ENCODE measurements around the gene COPS7A. TPM values are rescaled to one million over a fixed set of nuclear protein-coding genes. Genes with fewer than 3 reads are reported as not detected.

Gene COPS7A
- polyA plus RNA-seq, 4 donors: 30.5 to 49.3 (median 36.1) TPM

DNA sequence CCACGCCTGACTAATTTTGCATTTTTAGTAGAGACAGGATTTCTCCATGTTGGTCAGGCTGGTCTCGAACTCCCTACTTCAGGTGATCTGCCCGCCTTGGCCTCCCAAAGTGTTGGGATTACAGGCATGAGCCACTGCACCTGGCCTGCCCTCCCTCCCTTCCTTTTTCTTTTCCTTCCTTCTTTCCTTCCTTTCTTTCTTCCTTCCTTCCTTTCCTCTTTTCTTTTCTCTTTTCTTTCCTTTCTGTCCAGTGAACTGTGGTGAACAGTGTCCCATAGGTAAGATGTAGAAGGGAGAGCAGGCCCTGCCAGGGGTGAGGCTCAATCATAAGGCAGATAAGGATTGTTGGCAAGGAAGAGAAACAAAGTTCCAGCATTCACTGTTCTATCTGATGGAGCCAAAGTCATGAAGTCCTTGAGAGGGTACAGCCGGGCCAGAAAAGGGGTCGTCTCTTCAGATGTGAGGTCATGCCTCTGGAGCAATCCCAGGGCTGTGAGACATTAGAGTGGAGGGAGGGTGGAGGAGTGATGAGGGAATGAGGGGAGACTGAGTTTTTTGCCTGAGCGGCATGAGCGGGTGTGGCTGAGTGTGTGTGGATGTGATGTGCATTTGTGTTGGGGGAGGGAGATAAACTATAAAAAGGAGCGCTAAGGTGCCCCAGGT lies 33.3 kb downstream of the COPS7A start:
- Histone ChIP-seq H3K4me1 (ENCODE audit: control insufficient read depth in 3 of 3, insufficient read depth in 2 of 3, low read depth in 1 of 3, low read length in 2 of 3) (peaks cover 0 to 11% (median 6%) of the 10 kb centered on the region in 3 donors), H3K27ac (ENCODE audit: low read depth in 1 of 3, low read length in 2 of 3) (no peak overlapping the region), H3K27me3 (ENCODE audit: control insufficient read depth in 3 of 3, insufficient read depth in 3 of 3, low read length in 3 of 3) (no peaks in the 10 kb centered on the region), H3K36me3 (ENCODE audit: control insufficient read depth in 3 of 3, insufficient read depth in 2 of 3, low read depth in 1 of 3, low read length in 3 of 3) (peaks cover 0 to 1% (median 0%) of the 10 kb centered on the region in 3 donors), H3K4me3 (ENCODE audit: low read depth in 1 of 3, low read length in 3 of 3) (no peak overlapping the region), H3K9me3 (ENCODE audit: control insufficient read depth in 2 of 2, insufficient read depth in 1 of 2, low read depth in 1 of 2, low read length in 1 of 2) (no peaks in the 10 kb centered on the region)
- WGBS, 3 donors: 44 to 69% (median 61%) methylated on average over 8 of the region's 8 CpGs
- no peak for FAIRE-seq
- DNase-seq: no peak

DNA sequence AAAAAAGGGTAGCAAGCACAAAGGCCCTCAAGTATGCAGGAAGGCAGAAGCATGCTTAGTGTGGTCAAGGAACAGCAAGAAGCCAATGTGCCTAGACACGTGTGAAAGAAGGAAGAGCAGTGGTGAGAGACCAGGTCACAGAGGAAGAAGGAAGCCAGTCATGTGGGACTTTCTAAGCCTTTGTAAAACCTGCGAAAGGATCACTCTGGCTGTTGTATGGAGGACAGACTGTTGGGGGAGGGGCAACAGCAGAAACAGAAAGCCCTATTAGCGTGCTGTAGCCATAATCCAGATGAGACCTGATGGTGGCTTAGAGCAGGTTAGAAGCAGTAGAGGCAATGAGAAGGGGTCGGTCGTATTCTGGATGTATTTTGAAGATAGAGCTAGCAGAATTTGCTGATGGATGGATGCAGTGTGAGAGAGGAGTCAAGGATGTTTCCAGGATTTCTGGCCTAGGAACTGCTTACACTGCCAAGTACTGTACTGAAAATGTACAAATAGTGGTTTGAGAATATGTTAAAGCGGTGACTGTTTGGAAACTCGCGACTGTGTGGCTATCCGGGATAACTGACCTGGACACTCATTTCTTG lies 34.8 kb downstream of the COPS7A start:
- H3K4me3 ChIP-seq (ENCODE audit: low read depth in 1 of 3, low read length in 3 of 3): no peak overlapping the region
- H3K9me3 ChIP-seq (ENCODE audit: control insufficient read depth in 2 of 2, insufficient read depth in 1 of 2, low read depth in 1 of 2, low read length in 1 of 2): no peaks in the 10 kb centered on the region
- WGBS, 3 donors: 81 to 84% (median 84%) methylated on average over 9 of the region's 9 CpGs
- FAIRE-seq (no peak), DNase-seq (no peak)
- H3K4me1 ChIP-seq (ENCODE audit: control insufficient read depth in 3 of 3, insufficient read depth in 2 of 3, low read depth in 1 of 3, low read length in 2 of 3): peaks cover 0 to 15% (median 7%) of the 10 kb centered on the region in 3 donors
- no peaks in the 10 kb centered on the region for H3K27me3 ChIP-seq (ENCODE audit: control insufficient read depth in 3 of 3, insufficient read depth in 3 of 3, low read length in 3 of 3)
- H3K27ac ChIP-seq (ENCODE audit: low read depth in 1 of 3, low read length in 2 of 3): no peak overlapping the region
- no peaks in the 10 kb centered on the region for H3K36me3 ChIP-seq (ENCODE audit: control insufficient read depth in 3 of 3, insufficient read depth in 2 of 3, low read depth in 1 of 3, low read length in 3 of 3)

DNA sequence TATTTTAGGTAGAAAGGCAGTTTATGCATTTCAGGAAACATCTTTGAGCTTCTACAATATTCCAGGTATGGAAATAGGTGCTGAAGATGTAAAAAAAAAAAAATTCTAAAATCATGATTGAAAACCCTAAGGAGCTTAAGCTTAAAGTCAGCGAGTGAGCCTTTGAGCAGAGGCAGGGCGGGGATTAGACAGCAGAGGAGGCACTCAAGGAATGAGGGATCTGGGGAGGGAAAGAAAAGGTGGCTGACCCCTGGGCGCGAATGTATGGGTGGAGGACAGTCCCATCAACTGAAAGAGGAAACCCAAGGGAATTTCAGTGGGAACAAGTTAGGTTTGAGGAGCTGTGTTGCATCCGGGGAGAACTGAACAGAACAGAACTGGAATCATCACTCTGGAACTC lies 35.9 kb downstream of the COPS7A start:
- no peaks in the 10 kb centered on the region for H3K27me3 ChIP-seq (ENCODE audit: control insufficient read depth in 3 of 3, insufficient read depth in 3 of 3, low read length in 3 of 3)
- no peak overlapping the region for H3K4me3 ChIP-seq (ENCODE audit: low read depth in 1 of 3, low read length in 3 of 3)
- no peaks in the 10 kb centered on the region for H3K36me3 ChIP-seq (ENCODE audit: control insufficient read depth in 3 of 3, insufficient read depth in 2 of 3, low read depth in 1 of 3, low read length in 3 of 3)
- FAIRE-seq (no peak), DNase-seq (no peak)
- WGBS, 3 donors: 90 to 98% (median 91%) methylated on average over 5 of the region's 5 CpGs
- no peaks in the 10 kb centered on the region for H3K9me3 ChIP-seq (ENCODE audit: control insufficient read depth in 2 of 2, insufficient read depth in 1 of 2, low read depth in 1 of 2, low read length in 1 of 2)
- H3K4me1 ChIP-seq (ENCODE audit: control insufficient read depth in 3 of 3, insufficient read depth in 2 of 3, low read depth in 1 of 3, low read length in 2 of 3): peaks cover 0 to 15% (median 9%) of the 10 kb centered on the region in 3 donors
- no peak overlapping the region for H3K27ac ChIP-seq (ENCODE audit: low read depth in 1 of 3, low read length in 2 of 3)

DNA sequence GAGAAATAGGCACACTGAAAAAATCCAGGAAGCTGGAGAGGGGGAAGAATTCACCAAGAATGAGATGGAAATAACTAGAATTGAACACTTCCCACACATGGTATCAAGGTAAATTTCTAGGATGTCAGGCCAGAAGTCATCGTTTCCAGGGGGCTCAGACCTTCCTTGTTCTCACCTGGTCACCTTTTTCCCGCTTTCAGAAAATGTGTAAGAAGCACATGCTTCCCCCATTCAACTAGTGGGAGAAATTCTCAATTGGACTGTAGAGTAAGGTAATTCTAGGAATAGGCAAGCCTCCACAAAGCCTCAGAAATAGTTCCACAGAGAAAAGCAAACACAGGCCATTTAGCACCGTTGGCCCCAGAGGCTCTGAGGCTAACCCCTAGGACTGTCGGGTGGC lies 39.5 kb downstream of the COPS7A start:
- WGBS, 3 donors: 65 to 77% (median 75%) methylated on average over 4 of the region's 4 CpGs
- peak overlapping the region; percentile 21 to 93 (median 88) for H3K27ac ChIP-seq (ENCODE audit: low read depth in 1 of 3, low read length in 2 of 3)
- H3K4me1 ChIP-seq (ENCODE audit: control insufficient read depth in 3 of 3, insufficient read depth in 2 of 3, low read depth in 1 of 3, low read length in 2 of 3): peaks cover 7 to 41% (median 15%) of the 10 kb centered on the region in 3 donors
- FAIRE-seq (no peak), DNase-seq (no peak)
- peak overlapping the region in 1 of 3 donors; percentile 30 for H3K4me3 ChIP-seq (ENCODE audit: low read depth in 1 of 3, low read length in 3 of 3)
- peaks cover 0 to 5% (median 0%) of the 10 kb centered on the region in 3 donors for H3K36me3 ChIP-seq (ENCODE audit: control insufficient read depth in 3 of 3, insufficient read depth in 2 of 3, low read depth in 1 of 3, low read length in 3 of 3)
- no peaks in the 10 kb centered on the region for H3K27me3 ChIP-seq (ENCODE audit: control insufficient read depth in 3 of 3, insufficient read depth in 3 of 3, low read length in 3 of 3)
- no peaks in the 10 kb centered on the region for H3K9me3 ChIP-seq (ENCODE audit: control insufficient read depth in 2 of 2, insufficient read depth in 1 of 2, low read depth in 1 of 2, low read length in 1 of 2)

DNA sequence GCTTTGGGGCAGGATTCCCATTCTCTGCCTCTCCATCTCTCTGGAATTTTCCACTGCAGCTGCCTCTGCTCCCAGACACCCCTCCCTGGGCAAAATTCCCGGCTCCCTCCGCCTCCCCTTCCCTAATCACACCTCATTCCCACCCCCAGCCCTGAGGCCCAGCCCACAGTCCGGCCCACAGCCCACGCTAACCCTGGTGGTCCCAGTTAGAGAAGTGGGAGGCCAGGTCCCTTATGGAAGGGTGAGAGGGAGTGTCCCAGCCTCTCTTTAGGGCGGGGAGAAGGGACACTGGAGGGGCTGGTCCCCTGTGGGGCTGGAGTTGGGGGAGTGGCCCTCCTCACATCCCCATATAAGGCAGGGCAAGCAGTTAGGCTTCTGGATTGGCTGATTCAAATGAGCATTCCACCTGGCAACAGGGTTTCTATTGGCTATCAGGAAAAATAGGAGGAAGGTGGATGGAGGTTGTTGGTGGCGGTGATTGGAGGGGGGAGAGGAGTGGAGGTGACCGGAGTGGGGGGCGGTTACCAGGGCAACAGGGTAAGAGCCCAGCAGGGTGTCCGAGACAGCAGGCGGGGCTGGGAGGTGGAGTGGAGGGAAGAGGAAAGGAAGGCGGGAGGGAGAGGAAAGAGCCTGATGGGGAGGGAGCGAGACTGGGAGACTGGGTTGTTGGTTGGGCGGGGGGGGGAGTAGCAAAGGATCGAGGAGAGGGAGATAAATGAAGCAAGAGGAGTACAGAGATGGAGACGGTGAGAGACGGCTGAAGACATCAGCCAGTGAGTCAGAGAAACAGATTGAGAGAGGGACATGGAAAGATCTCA lies 40.4 kb downstream of the COPS7A start:
- Histone ChIP-seq H3K36me3 (ENCODE audit: control insufficient read depth in 3 of 3, insufficient read depth in 2 of 3, low read depth in 1 of 3, low read length in 3 of 3) (peaks cover 0 to 9% (median 0%) of the 10 kb centered on the region in 3 donors), H3K27me3 (ENCODE audit: control insufficient read depth in 3 of 3, insufficient read depth in 3 of 3, low read length in 3 of 3) (no peaks in the 10 kb centered on the region), H3K9me3 (ENCODE audit: control insufficient read depth in 2 of 2, insufficient read depth in 1 of 2, low read depth in 1 of 2, low read length in 1 of 2) (no peaks in the 10 kb centered on the region), H3K27ac (ENCODE audit: low read depth in 1 of 3, low read length in 2 of 3) (peak overlapping the region in 2 of 3 donors; percentile 88 to 93), H3K4me3 (ENCODE audit: low read depth in 1 of 3, low read length in 3 of 3) (peak overlapping the region in 1 of 3 donors; percentile 30), H3K4me1 (ENCODE audit: control insufficient read depth in 3 of 3, insufficient read depth in 2 of 3, low read depth in 1 of 3, low read length in 2 of 3) (peaks cover 7 to 48% (median 15%) of the 10 kb centered on the region in 3 donors)
- FAIRE-seq: no peak
- 3 to 6% (median 6%) methylated on average over 15 to 16 of the region's 16 CpGs for WGBS, 3 donors
- DNase-seq: peak; percentile 86 to 93

DNA sequence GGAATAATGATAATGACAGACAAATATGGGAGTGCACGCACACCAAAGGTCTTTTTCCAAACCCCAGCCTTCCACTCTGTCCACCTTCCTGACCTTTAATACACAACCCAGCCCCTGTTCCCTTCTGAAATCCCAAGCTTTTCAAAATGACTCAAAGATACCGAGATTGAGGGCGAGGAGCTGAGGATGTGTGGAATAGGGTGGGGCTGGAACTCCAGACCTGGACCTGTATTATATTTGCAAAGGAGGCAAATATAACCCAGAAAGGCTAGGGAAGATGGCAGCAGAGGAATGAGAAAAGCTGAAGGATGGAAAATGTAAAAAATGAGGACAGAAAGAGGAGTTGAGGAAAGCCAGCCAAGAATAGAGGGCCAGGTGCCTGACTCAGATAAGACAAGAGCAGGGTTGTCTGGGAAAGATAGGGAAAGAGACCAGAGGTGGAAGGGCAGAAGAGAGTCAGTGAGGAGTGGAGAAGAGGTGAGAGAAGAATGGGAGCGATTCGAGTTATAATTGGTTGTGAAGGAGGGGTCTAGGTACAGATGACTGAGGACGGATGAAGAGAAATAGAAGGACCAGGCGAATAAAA lies 41.3 kb downstream of the COPS7A start:
- FAIRE-seq (no peak), DNase-seq (peak in 1 of 2 donors; percentile 32)
- Histone ChIP-seq H3K27me3 (ENCODE audit: control insufficient read depth in 3 of 3, insufficient read depth in 3 of 3, low read length in 3 of 3) (no peaks in the 10 kb centered on the region), H3K9me3 (ENCODE audit: control insufficient read depth in 2 of 2, insufficient read depth in 1 of 2, low read depth in 1 of 2, low read length in 1 of 2) (no peaks in the 10 kb centered on the region), H3K36me3 (ENCODE audit: control insufficient read depth in 3 of 3, insufficient read depth in 2 of 3, low read depth in 1 of 3, low read length in 3 of 3) (peaks cover 0 to 18% (median 0%) of the 10 kb centered on the region in 3 donors), H3K4me1 (ENCODE audit: control insufficient read depth in 3 of 3, insufficient read depth in 2 of 3, low read depth in 1 of 3, low read length in 2 of 3) (peaks cover 7 to 48% (median 15%) of the 10 kb centered on the region in 3 donors), H3K4me3 (ENCODE audit: low read depth in 1 of 3, low read length in 3 of 3) (peak overlapping the region in 1 of 3 donors; percentile 45), H3K27ac (ENCODE audit: low read depth in 1 of 3, low read length in 2 of 3) (peak overlapping the region; percentile 3 to 93 (median 8))
- 13 to 30% (median 20%) methylated on average over 7 of the region's 7 CpGs for WGBS, 3 donors

DNA sequence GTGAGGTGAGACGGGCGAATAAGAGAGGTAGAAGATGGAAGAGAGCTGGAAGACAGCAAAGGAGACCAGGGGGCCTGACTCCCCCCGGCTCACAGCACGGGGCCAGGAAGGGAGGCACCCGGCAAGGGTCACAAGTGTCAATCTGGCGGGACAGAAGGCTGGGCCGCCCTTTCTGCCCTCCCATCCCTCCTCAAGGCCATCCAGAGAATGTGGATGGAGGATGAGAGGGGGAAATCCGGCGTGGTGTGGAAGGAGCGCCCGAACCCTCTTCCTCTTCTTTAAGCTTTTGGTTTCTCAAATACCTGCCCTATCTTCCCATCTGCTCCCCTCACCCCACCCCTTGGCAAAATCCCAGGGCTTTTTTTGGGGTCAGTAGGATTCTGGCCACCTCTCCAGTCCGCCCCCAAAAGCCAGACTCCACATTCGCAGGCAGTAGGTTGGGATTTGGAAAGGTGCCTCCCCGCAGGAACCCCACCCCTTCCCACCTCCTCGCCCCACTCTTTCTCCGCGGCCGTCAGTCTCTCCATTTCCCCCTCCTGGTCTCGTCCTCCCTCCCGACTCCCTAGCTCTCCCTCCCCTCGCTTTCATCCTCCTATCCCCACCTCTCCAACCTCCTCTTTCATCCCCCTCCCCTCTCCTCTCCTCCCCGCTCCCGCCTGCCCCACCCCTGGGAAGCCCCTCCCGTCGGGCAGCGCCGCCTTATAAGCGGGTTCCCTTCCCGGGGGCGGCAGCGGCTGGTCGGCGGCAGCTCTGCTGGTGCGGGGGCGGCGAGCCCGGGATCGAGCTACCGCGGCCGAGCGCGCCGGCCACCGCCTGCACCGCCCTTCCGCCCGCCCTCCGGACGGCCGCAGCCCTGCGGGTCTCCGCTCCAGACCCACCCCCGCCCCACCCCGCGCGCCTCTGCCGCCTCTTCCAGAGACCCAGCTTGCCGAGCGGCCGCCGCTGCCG lies 42.1 kb downstream of the COPS7A start, which contains the start of gene PTMS:
PTMS (plus strand) TSS at position 730 of the 948 bp plus-strand sequence. CDS start 343 bp downstream, outside the sequence.
- Histone ChIP-seq H3K27ac (ENCODE audit: low read depth in 1 of 3, low read length in 2 of 3) (peak within 1 kb of the TSS; percentile 68 to 93 (median 71)), H3K4me3 (ENCODE audit: low read depth in 1 of 3, low read length in 3 of 3) (peak within 1 kb of the TSS; percentile 78 to 92 (median 82)), H3K9me3 (ENCODE audit: control insufficient read depth in 2 of 2, insufficient read depth in 1 of 2, low read depth in 1 of 2, low read length in 1 of 2) (no peaks in the 10 kb centered on the region), H3K27me3 (ENCODE audit: control insufficient read depth in 3 of 3, insufficient read depth in 3 of 3, low read length in 3 of 3) (no peaks in the 10 kb centered on the region), H3K36me3 (ENCODE audit: control insufficient read depth in 3 of 3, insufficient read depth in 2 of 3, low read depth in 1 of 3, low read length in 3 of 3) (peaks cover 0 to 26% (median 2%) of the 10 kb centered on the region in 3 donors), H3K4me1 (ENCODE audit: control insufficient read depth in 3 of 3, insufficient read depth in 2 of 3, low read depth in 1 of 3, low read length in 2 of 3) (peaks cover 7 to 48% (median 15%) of the 10 kb centered on the region in 3 donors)
- FAIRE-seq (no peak), DNase-seq (peak; percentile 39 to 81)
- 2% methylated on average over 37 to 63 of the region's 63 CpGs for WGBS, 3 donors
